Measurements from ENCODE around the gene STAG1. TPM values are rescaled to one million over a fixed set of nuclear protein-coding genes. Genes with fewer than 3 reads are reported as not detected.

STAG1 gene
- total RNA-seq, 1 donor from 2014 or later, result 18.4 TPM

- intact Hi-C loops (cut with micrococcal nuclease), result no loop called here
- peaks cover 26% of the 10 kb centered on the region for H3K36me3 ChIP-seq
These were observed 149.4 kb downstream of the STAG1 start for GRCh38 chr3:136602818-136603217.

DNA sequence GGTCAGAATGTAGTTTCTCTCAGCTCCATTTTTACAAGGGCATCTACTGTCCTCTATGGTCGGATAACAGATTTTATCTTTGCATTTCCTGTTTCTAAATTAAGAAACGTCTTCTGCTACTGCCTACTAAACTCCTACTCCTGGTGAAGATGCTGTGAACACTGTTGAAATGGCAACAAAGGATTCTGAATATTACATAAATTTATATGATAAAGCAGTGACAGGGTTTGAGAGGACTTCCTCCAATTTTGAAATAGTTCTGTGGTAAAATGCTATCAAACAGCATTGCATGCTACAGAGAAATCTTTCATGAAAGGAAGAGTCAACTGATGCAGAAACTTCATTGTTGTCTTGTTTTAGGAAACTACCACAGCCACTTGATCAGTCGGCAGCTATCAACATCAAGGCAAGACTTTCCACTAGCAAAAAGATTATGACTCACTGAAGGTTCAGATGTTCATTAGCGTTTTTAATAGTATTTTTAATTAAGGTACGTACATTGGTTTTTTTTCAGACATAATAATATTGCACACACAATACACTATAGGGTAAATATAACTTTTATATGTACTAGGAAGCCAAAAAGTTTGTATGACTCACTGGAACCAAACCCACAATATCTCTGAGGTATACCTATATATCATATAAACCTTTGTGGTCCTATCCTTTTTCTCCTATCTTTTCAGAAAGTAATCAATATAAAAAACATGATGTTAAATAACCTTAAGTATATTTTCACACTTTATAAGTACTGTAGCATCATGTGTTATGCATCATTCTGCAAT is 156.1 kb downstream of the STAG1 start:
- Histone ChIP-seq H3K9me3 (replicated peaks) (no peaks in the 10 kb centered on the region), H3K4me3 (no peak overlapping the region), H3K27me3 (ENCODE audit: low read depth) (no peaks in the 10 kb centered on the region), H3K27ac (replicated peaks) (no peak overlapping the region), H3K36me3 (no peaks in the 10 kb centered on the region), H3K4me1 (peaks cover 26% of the 10 kb centered on the region)
- intact Hi-C loops (cut with micrococcal nuclease), result no loop called here
- no peak for DNase-seq
- TF ChIP-seq, protein P1, sequence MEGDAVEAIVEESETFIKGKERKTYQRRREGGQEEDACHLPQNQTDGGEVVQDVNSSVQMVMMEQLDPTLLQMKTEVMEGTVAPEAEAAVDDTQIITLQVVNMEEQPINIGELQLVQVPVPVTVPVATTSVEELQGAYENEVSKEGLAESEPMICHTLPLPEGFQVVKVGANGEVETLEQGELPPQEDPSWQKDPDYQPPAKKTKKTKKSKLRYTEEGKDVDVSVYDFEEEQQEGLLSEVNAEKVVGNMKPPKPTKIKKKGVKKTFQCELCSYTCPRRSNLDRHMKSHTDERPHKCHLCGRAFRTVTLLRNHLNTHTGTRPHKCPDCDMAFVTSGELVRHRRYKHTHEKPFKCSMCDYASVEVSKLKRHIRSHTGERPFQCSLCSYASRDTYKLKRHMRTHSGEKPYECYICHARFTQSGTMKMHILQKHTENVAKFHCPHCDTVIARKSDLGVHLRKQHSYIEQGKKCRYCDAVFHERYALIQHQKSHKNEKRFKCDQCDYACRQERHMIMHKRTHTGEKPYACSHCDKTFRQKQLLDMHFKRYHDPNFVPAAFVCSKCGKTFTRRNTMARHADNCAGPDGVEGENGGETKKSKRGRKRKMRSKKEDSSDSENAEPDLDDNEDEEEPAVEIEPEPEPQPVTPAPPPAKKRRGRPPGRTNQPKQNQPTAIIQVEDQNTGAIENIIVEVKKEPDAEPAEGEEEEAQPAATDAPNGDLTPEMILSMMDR (IDR thresholded peaks at IDR 0.05; ENCODE audit: borderline replicate concordance), result no peak

More at GRCh38 chr3:136602818-136603217, 149.4 kb downstream of the STAG1 start:
- TF ChIP-seq, protein P1 (IDR thresholded peaks at IDR 0.05; ENCODE audit: borderline replicate concordance), result no peak
- no peak for DNase-seq
- Histone ChIP-seq H3K9me3 (replicated peaks) (no peaks in the 10 kb centered on the region), H3K4me1 (no peaks in the 10 kb centered on the region), H3K4me3 (no peak overlapping the region), H3K27me3 (ENCODE audit: low read depth) (no peaks in the 10 kb centered on the region), H3K27ac (replicated peaks) (no peak overlapping the region)

- peaks cover 19% of the 10 kb centered on the region for H3K36me3 ChIP-seq
- TF ChIP-seq, protein P1 (IDR thresholded peaks at IDR 0.05; ENCODE audit: borderline replicate concordance), result no peak
- H3K4me1 ChIP-seq, result no peaks in the 10 kb centered on the region
- intact Hi-C loops (cut with micrococcal nuclease), result no loop called here
- no peak overlapping the region for H3K4me3 ChIP-seq
- no peaks in the 10 kb centered on the region for H3K9me3 ChIP-seq (replicated peaks)
- H3K27ac ChIP-seq (replicated peaks), result no peak overlapping the region
- H3K27me3 ChIP-seq (ENCODE audit: low read depth), result no peaks in the 10 kb centered on the region
- DNase-seq, result no peak
These were observed 165.6 kb downstream of the STAG1 start for GRCh38 chr3:136586580-136586979.

- Histone ChIP-seq H3K4me1 (no peaks in the 10 kb centered on the region), H3K4me3 (no peak overlapping the region), H3K27ac (replicated peaks) (no peak overlapping the region), H3K9me3 (replicated peaks) (no peaks in the 10 kb centered on the region), H3K27me3 (ENCODE audit: low read depth) (no peaks in the 10 kb centered on the region), H3K36me3 (peaks cover 19% of the 10 kb centered on the region)
- intact Hi-C loops (cut with micrococcal nuclease), result no loop called here
- TF ChIP-seq, protein P1 (IDR thresholded peaks at IDR 0.05; ENCODE audit: borderline replicate concordance), result no peak
- DNase-seq, result no peak
These were observed 167.4 kb downstream of the STAG1 start for GRCh38 chr3:136584728-136585127.

GRCh38 chr3:136583823-136584222 is 168.4 kb downstream of the STAG1 start:
- intact Hi-C loops (cut with micrococcal nuclease), result no loop called here
- TF ChIP-seq, protein P1 (IDR thresholded peaks at IDR 0.05; ENCODE audit: borderline replicate concordance), result no peak
- Histone ChIP-seq H3K27ac (replicated peaks) (no peak overlapping the region), H3K36me3 (peaks cover 19% of the 10 kb centered on the region), H3K4me3 (no peak overlapping the region), H3K27me3 (ENCODE audit: low read depth) (no peaks in the 10 kb centered on the region), H3K4me1 (peaks cover 9% of the 10 kb centered on the region), H3K9me3 (replicated peaks) (no peaks in the 10 kb centered on the region)
- no peak for DNase-seq
